H1 (cell line): Measurements from ENCODE around the gene NTRK1. TPM values are rescaled to one million over a fixed set of nuclear protein-coding genes. Genes with fewer than 3 reads are reported as not detected.

Experiments used
- KDM4A ChIP-seq: IDR thresholded peaks from one replicate; pipeline ENCODE4 v1.7.1; 2012; ENCODE audit warnings: low read depth, mild to moderate bottlenecking, moderate library complexity, low read length, inconsistent platforms; ENCODE audit not compliant: severe bottlenecking
- SAP30 ChIP-seq: fragments of 300-600 bp; sonication (generic); IDR thresholded peaks from 2 replicates; pipeline ENCODE4 v1.7.1; 2012; ENCODE audit warnings: low read length, moderate library complexity, mild to moderate bottlenecking, inconsistent platforms; ENCODE audit not compliant: insufficient read depth, insufficient replicate concordance
- TAF1 ChIP-seq: IDR thresholded peaks from 2 replicates; pipeline ENCODE4 v1.6.1; 2011; ENCODE audit warnings: mild to moderate bottlenecking, low read depth, low read length
- polyA plus RNA-seq, 7 experiments: library from polyadenylated mRNA; depleted of rRNA in 3 of 7; stranded (reverse) in 5 of 7; unstranded in 2 of 7; fragments of >200 nt in 5 of 7; fragments of 200-250 nt in 2 of 7; gene quantifications; 1 replicate in 5 of 7; 2 replicates in 1 of 7; 4 replicates in 1 of 7; pipeline versions ENCODE4 v1.2.1 to v1.2.3, GENCODE V29; 2011 to 2013; ENCODE audit warnings: missing spikeins in 2 of 7, mixed read lengths in 2 of 7
- total RNA-seq: library from RNA; stranded (reverse); fragmentation: NEBNext Ultra II Directional; extraction: Animal tissue kit (Norgen Biotek cat#: 25700); gene quantifications from 2 replicates; pipeline ENCODE4 v1.2.1, GENCODE V29; 2021
- TF ChIP-seq, protein P1 (sequence below): IDR thresholded peaks from 2 replicates; pipeline ENCODE4 v1.6.1; 2011; ENCODE audit warnings: low read depth, mild to moderate bottlenecking, low read length; ENCODE audit not compliant: insufficient read depth

Gene NTRK1
- total and polyA plus RNA-seq, 2 of the 8 experiments (the other 6 are each of a cell fraction or from before 2014, with no cell fraction given) = 0.12 to 0.24 TPM

DNA sequence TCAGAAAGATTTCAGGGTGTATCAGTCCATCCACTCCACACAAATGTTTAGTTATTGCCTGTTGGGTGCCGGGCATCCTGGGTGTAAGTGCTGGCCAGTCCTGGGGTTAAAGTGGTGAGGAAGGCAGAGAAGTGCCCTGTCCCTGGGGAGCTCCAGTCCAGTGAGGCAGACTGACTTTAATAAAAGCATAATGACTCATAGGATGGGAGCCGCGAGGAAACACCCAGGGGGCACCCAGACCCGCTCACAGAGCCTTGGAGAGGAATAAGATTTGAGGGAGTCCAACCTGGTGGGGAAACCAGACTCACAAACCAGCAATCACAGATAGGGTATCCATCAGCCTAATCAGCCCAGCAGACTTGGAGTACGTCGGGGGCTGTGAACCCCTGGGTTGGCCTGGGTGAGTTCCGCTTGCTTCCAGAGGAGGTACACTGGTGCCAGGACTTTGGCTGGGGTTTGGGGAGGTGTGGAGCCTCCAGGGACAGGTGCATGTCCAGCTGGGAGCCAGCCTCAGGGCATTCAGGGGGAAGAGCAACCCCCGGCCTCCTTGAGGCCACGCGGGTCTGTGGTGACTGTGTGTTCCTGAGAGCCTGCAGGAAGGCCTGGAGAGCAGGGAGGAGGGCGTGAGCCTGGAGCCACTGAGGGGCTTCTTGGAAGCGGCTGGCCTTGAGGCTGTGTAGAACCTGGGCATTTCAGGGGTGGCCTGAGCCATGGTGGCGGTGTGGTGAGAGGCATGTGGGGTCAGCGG lies 36.6 kb downstream of the NTRK1 start (continued):
- TF ChIP-seq KDM4A = no peak
- TF ChIP-seq TAF1 = no peak
- TF ChIP-seq SAP30 = no peak
- TF ChIP-seq, protein P1, sequence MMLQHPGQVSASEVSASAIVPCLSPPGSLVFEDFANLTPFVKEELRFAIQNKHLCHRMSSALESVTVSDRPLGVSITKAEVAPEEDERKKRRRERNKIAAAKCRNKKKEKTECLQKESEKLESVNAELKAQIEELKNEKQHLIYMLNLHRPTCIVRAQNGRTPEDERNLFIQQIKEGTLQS = no peak
